ENCODE measurements around the gene ETFBKMT.
"Not testable (repeated sequence)": the region's sequence is repeated elsewhere in the genome, so short reads cannot be mapped to it uniquely, and the experiment has no call there.

The ETFBKMT gene

GRCh38 chr12:31716998-31717397 is 57.5 kb downstream of the ETFBKMT start:
- DNase-seq (ENCODE audit: low spot score); FAIRE-seq: not testable (repeated sequence)

GRCh38 chr12:31718542-31719198 is 59.2 kb downstream of the ETFBKMT start:
- not testable (repeated sequence) for FAIRE-seq; DNase-seq (ENCODE audit: low spot score)

- DNase-seq (ENCODE audit: low spot score) (no peak), FAIRE-seq (no peak)
These were observed 63.1 kb downstream of the ETFBKMT start for GRCh38 chr12:31722580-31722979.
